Hepatocyte (in vitro differentiated cells): ENCODE measurements around the gene INS.

ENCODE experiments used
- EZH2 ChIP-seq: fragments of 200-600 bp; sonication (generic); IDR thresholded peaks from 2 replicates; pipeline ENCODE4 v1.6.1; 2016; ENCODE audit warnings: antibody characterized with exemption, mild to moderate bottlenecking, borderline replicate concordance
- EZH2phosphoT487 ChIP-seq: fragments of 200-600 bp; sonication (generic); IDR thresholded peaks from one replicate; pipeline ENCODE4 v1.6.1; 2018; ENCODE audit warnings: antibody characterized with exemption, mild to moderate bottlenecking, low read depth, moderate library complexity; ENCODE audit not compliant: unreplicated experiment, severe bottlenecking
- TF ChIP-seq, protein P1 (sequence below): fragments of 200-600 bp; sonication (generic); IDR thresholded peaks from 2 replicates; pipeline ENCODE4 v1.5.1; 2016; ENCODE audit warnings: antibody characterized with exemption, mild to moderate bottlenecking; ENCODE audit not compliant: poor library complexity

DNA sequence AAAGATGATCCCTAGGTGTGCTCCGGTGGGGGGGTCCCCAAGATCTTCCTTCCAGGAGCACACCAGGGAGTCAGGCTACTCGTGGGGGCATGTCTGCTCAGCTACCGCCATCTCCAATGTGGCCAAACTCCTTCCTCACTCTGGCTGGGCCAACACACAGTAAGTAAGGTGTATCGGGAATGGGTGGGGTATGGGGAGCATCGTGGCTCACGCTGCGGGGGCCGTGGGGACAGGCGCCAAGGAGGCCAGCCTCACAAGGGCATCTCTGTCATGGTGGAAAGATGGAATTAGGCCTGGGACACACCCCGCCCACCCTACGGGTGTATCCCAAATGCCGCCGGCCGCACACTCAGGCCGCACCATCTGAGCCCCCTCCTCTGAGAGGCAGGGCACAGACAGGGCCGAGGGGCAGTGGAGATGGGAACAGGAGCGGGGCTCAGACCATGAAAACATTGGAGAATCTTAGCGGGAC is 30.1 kb downstream of the INS start:
- TF ChIP-seq, protein P1, sequence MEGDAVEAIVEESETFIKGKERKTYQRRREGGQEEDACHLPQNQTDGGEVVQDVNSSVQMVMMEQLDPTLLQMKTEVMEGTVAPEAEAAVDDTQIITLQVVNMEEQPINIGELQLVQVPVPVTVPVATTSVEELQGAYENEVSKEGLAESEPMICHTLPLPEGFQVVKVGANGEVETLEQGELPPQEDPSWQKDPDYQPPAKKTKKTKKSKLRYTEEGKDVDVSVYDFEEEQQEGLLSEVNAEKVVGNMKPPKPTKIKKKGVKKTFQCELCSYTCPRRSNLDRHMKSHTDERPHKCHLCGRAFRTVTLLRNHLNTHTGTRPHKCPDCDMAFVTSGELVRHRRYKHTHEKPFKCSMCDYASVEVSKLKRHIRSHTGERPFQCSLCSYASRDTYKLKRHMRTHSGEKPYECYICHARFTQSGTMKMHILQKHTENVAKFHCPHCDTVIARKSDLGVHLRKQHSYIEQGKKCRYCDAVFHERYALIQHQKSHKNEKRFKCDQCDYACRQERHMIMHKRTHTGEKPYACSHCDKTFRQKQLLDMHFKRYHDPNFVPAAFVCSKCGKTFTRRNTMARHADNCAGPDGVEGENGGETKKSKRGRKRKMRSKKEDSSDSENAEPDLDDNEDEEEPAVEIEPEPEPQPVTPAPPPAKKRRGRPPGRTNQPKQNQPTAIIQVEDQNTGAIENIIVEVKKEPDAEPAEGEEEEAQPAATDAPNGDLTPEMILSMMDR, result no peak
- TF ChIP-seq EZH2 (no peak), EZH2phosphoT487 (no peak)
